ENCODE results near the gene NRK. TPM values are rescaled to one million over a fixed set of nuclear protein-coding genes. Genes with fewer than 3 reads are reported as not detected.

Gene NRK
- total RNA-seq, 1 donor: 0.09 TPM

GRCh38 chrX:106005684-106006083, 183.3 kb downstream of the NRK start:
- no peak for DNase-seq (ENCODE audit: low read depth)
- TF ChIP-seq CTCF (IDR thresholded peaks at IDR 0.05; ENCODE audit: insufficient read depth, low read length): no peak
- H3K4me3 ChIP-seq (ENCODE audit: low read depth, low read length): no peak overlapping the region

DNA sequence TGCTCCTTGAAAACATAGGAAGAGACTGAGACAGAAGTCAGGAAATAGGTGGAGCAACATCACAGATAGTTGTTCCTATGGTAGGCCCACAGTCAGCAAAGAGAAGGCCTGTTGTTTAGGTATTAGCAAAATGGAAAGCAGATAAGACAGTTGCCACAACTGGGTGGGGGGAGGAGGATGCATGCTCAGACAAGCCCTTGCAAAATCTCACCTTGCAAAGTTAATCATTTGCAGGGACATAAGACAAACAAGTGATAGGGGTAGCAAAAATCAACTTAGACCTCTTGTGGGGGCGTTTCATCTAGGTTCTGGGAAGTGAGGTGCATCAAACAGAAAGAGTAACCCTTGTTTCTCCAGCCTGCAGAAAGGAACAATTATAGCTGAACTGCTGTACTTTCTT, 185.5 kb downstream of the NRK start:
- no peak for DNase-seq (ENCODE audit: low read depth)
- no peak for TF ChIP-seq CTCF (IDR thresholded peaks at IDR 0.05; ENCODE audit: insufficient read depth, low read length)
- no peak overlapping the region for H3K4me3 ChIP-seq (ENCODE audit: low read depth, low read length)

Other genes with a start within 250 kb of the NRK start
- gene SERPINA7, start 216.2 kb downstream of the NRK start, total RNA-seq (ENCODE audit: low replicate concordance): not detected in 2 replicates